B cell (primary cell): ENCODE measurements around the gene HIGD1A. TPM values are rescaled to one million over a fixed set of nuclear protein-coding genes. Genes with fewer than 3 reads are reported as not detected.

Experiments used
- ATAC-seq: fragments of 200-7000 bp; cut with Tn5 transposase; one replicate; pipeline ENCODE4 v1.10.0; 2021; ENCODE audit warnings: low read depth, mild to moderate bottlenecking, moderate number of reproducible peaks, moderate library complexity
- CTCF ChIA-PET: fragments of 350-600 bp; sonication (Branson Sonifier 250); formaldehyde crosslinking; loops from one replicate; lab custom pipeline; 2021; ENCODE audit warnings: antibody characterized with exemption, inconsistent platforms; lab: Charles Lee
- POLR2A ChIA-PET: fragments of 350-600 bp; sonication (Branson Sonifier 250); formaldehyde crosslinking; loops from one replicate; lab custom pipeline; 2021; ENCODE audit warnings: antibody characterized with exemption; lab: Charles Lee
- DNase-seq: peaks from one replicate; pipeline ENCODE4 v3.0.0; 2013
- H2AFZ ChIP-seq: 2 replicates; pipeline ENCODE4 v1.6.1; 2012; ENCODE audit warnings: mild to moderate bottlenecking, low read depth, low read length; ENCODE audit not compliant: insufficient read depth, poor library complexity, severe bottlenecking
- H3K27ac ChIP-seq, 2 donors: 1 replicate in 1 of 2; 2 replicates in 1 of 2; pipeline ENCODE4 v1.5.1; 2012 to 2013; ENCODE audit warnings: low read length in 2 of 2, mild to moderate bottlenecking in 2 of 2, moderate library complexity in 1 of 2
- H3K27me3 ChIP-seq, 4 experiments: fragments of 200-600 bp in 1 of 4; sonication (generic) in 1 of 4; replicated peaks in 1 of 4; 1 replicate in 2 of 4; 2 replicates in 2 of 4; pipeline versions ENCODE4 v1.6.1 to v1.7.0; 2013 to 2016; ENCODE audit warnings: low read length in 3 of 4, mild to moderate bottlenecking in 2 of 4, mixed read lengths in 1 of 4, moderate library complexity in 1 of 4; ENCODE audit not compliant: insufficient read depth in 4 of 4, control insufficient read depth in 3 of 4; ENCODE audit errors: control extremely low read depth in 1 of 4
- H3K36me3 ChIP-seq, 2 experiments: replicated peaks in 1 of 2; 1 replicate in 1 of 2; 2 replicates in 1 of 2; pipeline versions ENCODE4 v1.6.1 to v1.7.1; 2013; ENCODE audit warnings: low read length in 1 of 2; ENCODE audit not compliant: insufficient read depth in 2 of 2, control insufficient read depth in 1 of 2; ENCODE audit errors: control extremely low read depth in 1 of 2, extremely low read depth in 1 of 2
- H3K4me1 ChIP-seq, 2 donors: fragments of 200-600 bp in 1 of 2; sonication (generic) in 1 of 2; 1 replicate in 1 of 2; 2 replicates in 1 of 2; pipeline versions ENCODE4 v1.5.1 to v1.6.1; 2013 to 2017; ENCODE audit warnings: low read length in 2 of 2; ENCODE audit not compliant: control insufficient read depth in 2 of 2, insufficient read depth in 2 of 2
- H3K4me2 ChIP-seq: replicated peaks from 2 replicates; pipeline ENCODE3; 2012; ENCODE audit warnings: mild to moderate bottlenecking, low read depth, low read length; ENCODE audit not compliant: poor library complexity, severe bottlenecking
- H3K4me3 ChIP-seq, 5 experiments: fragments of 200-600 bp in 1 of 5; sonication (generic) in 1 of 5; 1 replicate in 3 of 5; 2 replicates in 2 of 5; pipeline versions ENCODE4 v1.5.1 to v1.7.0; 2011 to 2016; ENCODE audit warnings: low read length in 4 of 5, mild to moderate bottlenecking in 4 of 5, low read depth in 2 of 5, control low read depth in 1 of 5, moderate library complexity in 1 of 5; ENCODE audit not compliant: insufficient read depth in 1 of 5; ENCODE audit errors: control extremely low read depth in 1 of 5, extremely low read depth in 1 of 5
- H3K79me2 ChIP-seq: fragments of 200-600 bp; sonication (generic); one replicate; pipeline ENCODE4 v1.6.0; 2016; ENCODE audit warnings: low read length; ENCODE audit not compliant: control insufficient read depth, insufficient read depth
- H3K9ac ChIP-seq: fragments of 200-600 bp; sonication (generic); 2 replicates; pipeline ENCODE4 v1.6.1; 2017; ENCODE audit warnings: mild to moderate bottlenecking, low read length, moderate library complexity
- H3K9me3 ChIP-seq, 3 donors: one replicate each; pipeline versions ENCODE4 v1.6.1 to v1.7.1; 2013; ENCODE audit warnings: low read length in 2 of 3; ENCODE audit not compliant: control insufficient read depth in 2 of 3, insufficient read depth in 1 of 3; ENCODE audit errors: control extremely low read depth in 1 of 3
- H4K20me1 ChIP-seq: 2 replicates; pipeline ENCODE4 v1.6.0; 2012; ENCODE audit warnings: mild to moderate bottlenecking, low read length; ENCODE audit not compliant: insufficient read depth, control insufficient read depth, poor library complexity, severe bottlenecking
- H3K27ac Mint-ChIP-seq: one replicate; pipeline ENCODE4 v1.8.0; 2021; ENCODE audit warnings: mixed read lengths
- H3K27me3 Mint-ChIP-seq: one replicate; pipeline ENCODE4 v1.8.0; 2021; ENCODE audit warnings: mixed read lengths
- H3K4me1 Mint-ChIP-seq: one replicate; pipeline ENCODE4 v1.8.0; 2021; ENCODE audit warnings: mixed read lengths
- H3K4me3 Mint-ChIP-seq: one replicate; pipeline ENCODE4 v1.8.0; 2021; ENCODE audit warnings: mixed read lengths
- H3K9me3 Mint-ChIP-seq: one replicate; pipeline ENCODE4 v1.8.0; 2022; ENCODE audit warnings: mixed read lengths; ENCODE audit not compliant: insufficient read depth
- EZH2 ChIP-seq: IDR thresholded peaks from 2 replicates; pipeline ENCODE4 v1.6.1; 2012; ENCODE audit warnings: borderline replicate concordance, low read depth, mild to moderate bottlenecking, moderate library complexity, low read length; ENCODE audit not compliant: insufficient read depth, poor library complexity, severe bottlenecking
- WGBS: methylation state at CpG from one replicate; pipeline ENCODE4 v1.1.5; 2013; ENCODE audit warnings: missing lambda C conversion rate; ENCODE audit not compliant: insufficient coverage; 5-methylcytosine and 5-hydroxymethylcytosine counted together
- intact Hi-C: fragments of 100-400 bp; cut with micrococcal nuclease; formaldehyde crosslinking; loops from one replicate; pipeline ENCODE4 v1.10.0; 2022
- polyA plus RNA-seq: library from polyadenylated mRNA; depleted of rRNA; stranded (reverse); fragments of >200 nt; gene quantifications from 2 replicates; pipeline ENCODE4 v1.2.3, GENCODE V29; 2012
- total RNA-seq, 2 donors: library from RNA; stranded (reverse); fragments of 120-200 nt in 1 of 2; gene quantifications; 1 replicate in 1 of 2; 2 replicates in 1 of 2; pipeline versions ENCODE4 v1.2.3 to v1.2.4, GENCODE V29; 2013 to 2022
- TF ChIP-seq, protein P1 (sequence below): fragments of 200-600 bp; IDR thresholded peaks from one replicate; pipeline ENCODE4 v1.8.0; 2022; ENCODE audit warnings: antibody characterized with exemption, mild to moderate bottlenecking

The HIGD1A gene
- total and polyA plus RNA-seq, 2 donors (not counting 1 experiment from before 2014, with no cell fraction given) = 14.2 to 16.5 TPM

DNA sequence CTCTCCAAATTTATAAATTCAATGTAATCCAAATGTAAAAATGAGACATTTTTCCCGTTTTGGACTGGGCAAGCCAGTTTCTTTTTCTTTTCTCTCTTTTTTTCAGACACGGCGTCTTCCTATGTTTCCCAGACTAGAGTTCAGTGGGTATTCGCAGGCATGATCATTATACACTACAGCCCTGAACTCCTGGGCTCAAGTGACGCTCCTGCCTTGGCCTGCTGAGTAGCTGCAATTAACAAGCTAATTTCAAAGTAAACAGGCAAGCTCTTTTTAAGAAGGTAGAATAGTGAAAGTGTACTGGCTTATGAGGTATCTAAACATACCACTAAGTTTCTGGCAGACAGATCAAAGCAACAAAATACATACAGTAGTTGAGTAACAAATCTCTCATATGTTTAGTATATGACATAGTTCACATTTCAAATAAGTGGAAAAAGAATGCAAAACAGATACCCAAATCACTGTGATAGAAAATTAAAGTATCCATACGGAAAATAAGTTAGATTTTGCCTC lies 13.5 kb downstream of the HIGD1A start:
- CTCF ChIA-PET = interaction anchor here (1.0 kb wide), 1 partner anchor 11 kb away, joined by 3 read pairs; no protein-coding TSS in a partner anchor
- H3K79me2 ChIP-seq = peaks cover 10% of the 10 kb centered on the region
- 97% methylated on average over 4 of the region's 6 CpGs for WGBS
- no peaks in the 10 kb centered on the region for H3K4me1 ChIP-seq
- no peaks in the 10 kb centered on the region for H3K9me3 ChIP-seq
- H3K27me3 Mint-ChIP-seq = no peaks in the 10 kb centered on the region
- no peak overlapping the region for H3K27ac Mint-ChIP-seq
- H3K4me2 ChIP-seq = no peak overlapping the region
- POLR2A ChIA-PET = no interaction called here
- TF ChIP-seq, protein P1, sequence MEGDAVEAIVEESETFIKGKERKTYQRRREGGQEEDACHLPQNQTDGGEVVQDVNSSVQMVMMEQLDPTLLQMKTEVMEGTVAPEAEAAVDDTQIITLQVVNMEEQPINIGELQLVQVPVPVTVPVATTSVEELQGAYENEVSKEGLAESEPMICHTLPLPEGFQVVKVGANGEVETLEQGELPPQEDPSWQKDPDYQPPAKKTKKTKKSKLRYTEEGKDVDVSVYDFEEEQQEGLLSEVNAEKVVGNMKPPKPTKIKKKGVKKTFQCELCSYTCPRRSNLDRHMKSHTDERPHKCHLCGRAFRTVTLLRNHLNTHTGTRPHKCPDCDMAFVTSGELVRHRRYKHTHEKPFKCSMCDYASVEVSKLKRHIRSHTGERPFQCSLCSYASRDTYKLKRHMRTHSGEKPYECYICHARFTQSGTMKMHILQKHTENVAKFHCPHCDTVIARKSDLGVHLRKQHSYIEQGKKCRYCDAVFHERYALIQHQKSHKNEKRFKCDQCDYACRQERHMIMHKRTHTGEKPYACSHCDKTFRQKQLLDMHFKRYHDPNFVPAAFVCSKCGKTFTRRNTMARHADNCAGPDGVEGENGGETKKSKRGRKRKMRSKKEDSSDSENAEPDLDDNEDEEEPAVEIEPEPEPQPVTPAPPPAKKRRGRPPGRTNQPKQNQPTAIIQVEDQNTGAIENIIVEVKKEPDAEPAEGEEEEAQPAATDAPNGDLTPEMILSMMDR = no peak
- no peak for TF ChIP-seq EZH2
- no peak overlapping the region for H3K4me3 ChIP-seq
- no peaks in the 10 kb centered on the region for H3K27me3 ChIP-seq
- no peak overlapping the region for H3K9ac ChIP-seq
- no peak for ATAC-seq
- H3K4me1 Mint-ChIP-seq = peaks cover 3% of the 10 kb centered on the region
- H3K9me3 Mint-ChIP-seq = no peaks in the 10 kb centered on the region
- H4K20me1 ChIP-seq = no peaks in the 10 kb centered on the region
- intact Hi-C loops = no loop called here
- H3K36me3 ChIP-seq = peaks cover 2 to 9% of the 10 kb centered on the region in 2 experiments
- DNase-seq = no peak
- no peak overlapping the region for H3K27ac ChIP-seq
- H2AFZ ChIP-seq = no peak overlapping the region
- H3K4me3 Mint-ChIP-seq = no peak overlapping the region

DNA sequence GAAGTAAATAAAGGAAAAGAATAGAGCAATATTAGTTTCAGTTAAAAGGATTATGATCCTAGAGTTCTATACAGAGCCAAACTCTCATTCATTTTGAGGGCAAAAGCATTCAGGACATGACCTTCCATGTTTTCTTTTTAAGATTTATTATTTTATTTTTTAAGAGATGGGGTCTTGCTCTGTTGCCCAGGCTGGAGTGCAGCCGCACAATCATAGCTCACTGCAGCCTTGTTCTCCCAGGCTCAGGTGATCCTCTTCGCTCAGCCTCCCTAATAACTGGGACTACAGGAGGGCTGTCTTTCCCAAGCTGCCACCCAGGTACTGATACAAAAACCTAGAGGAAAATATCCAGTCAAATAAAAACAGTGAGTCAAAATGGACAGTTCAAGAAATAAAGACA lies 17.7 kb downstream of the HIGD1A start:
- DNase-seq (no peak), ATAC-seq (no peak)
- Histone ChIP-seq H3K36me3 (peaks cover 2 to 15% of the 10 kb centered on the region in 2 experiments), H3K4me3 (no peak overlapping the region), H3K79me2 (peaks cover 7% of the 10 kb centered on the region), H3K27me3 (no peaks in the 10 kb centered on the region), H3K9ac (no peak overlapping the region), H3K9me3 (no peaks in the 10 kb centered on the region), H2AFZ (no peak overlapping the region), H3K4me1 (no peaks in the 10 kb centered on the region), H4K20me1 (no peaks in the 10 kb centered on the region), H3K4me2 (no peak overlapping the region), H3K27ac (no peak overlapping the region)
- H3K9me3 Mint-ChIP-seq = no peaks in the 10 kb centered on the region
- ChIA-PET CTCF (interaction anchor here (1.4 to 2.4 kb wide), 2 partner anchors 94 to 95 kb away, joined by 5 to 7 read pairs; no protein-coding TSS in a partner anchor), POLR2A (no interaction called here)
- no peaks in the 10 kb centered on the region for H3K27me3 Mint-ChIP-seq
- no peaks in the 10 kb centered on the region for H3K4me1 Mint-ChIP-seq
- intact Hi-C loops = no loop called here
- no peak overlapping the region for H3K27ac Mint-ChIP-seq
- 100% methylated on average over 2 of the region's 2 CpGs for WGBS
- no peak overlapping the region for H3K4me3 Mint-ChIP-seq
- TF ChIP-seq EZH2 = no peak
- TF ChIP-seq, protein P1 = no peak
